BLaER1 treated with 17β-estradiol and CSF1 and Interleukin-3, amounts not matched to agents 10 nM and 100 nM (cell line): ENCODE data around the gene MARCHF6.
A peak's percentile ranks its signal among the peaks of the same experiment; 100 is the strongest.
"Not testable (repeated sequence)": the region's sequence is repeated elsewhere in the genome, so short reads cannot be mapped to it uniquely, and the experiment has no call there.

ENCODE experiments used
- H3K27ac ChIP-seq, 11 experiments: shearing (Covaris generic); formaldehyde crosslinking; 2 replicates each; pipeline ENCODE4 v1.8.1; 2022
- H3K27me3 ChIP-seq, 11 experiments: shearing (Covaris generic); formaldehyde crosslinking; 2 replicates each; pipeline ENCODE4 v1.8.1; 2022
- H3K36me3 ChIP-seq, 11 experiments: shearing (Covaris generic); formaldehyde crosslinking; 2 replicates each; pipeline ENCODE4 v1.8.1; 2022
- H3K4me1 ChIP-seq, 10 experiments: shearing (Covaris generic); formaldehyde crosslinking; 2 replicates each; pipeline ENCODE4 v1.8.1; 2022
- H3K4me2 ChIP-seq, 11 experiments: shearing (Covaris generic); formaldehyde crosslinking; 2 replicates each; pipeline ENCODE4 v1.8.1; 2022
- H3K4me3 ChIP-seq, 10 experiments: shearing (Covaris generic); formaldehyde crosslinking; 2 replicates each; pipeline ENCODE4 v1.8.1; 2022
- H3K9ac ChIP-seq, 11 experiments: shearing (Covaris generic); formaldehyde crosslinking; 2 replicates each; pipeline ENCODE4 v1.8.1; 2022
- H3K9me3 ChIP-seq, 11 experiments: shearing (Covaris generic); formaldehyde crosslinking; replicated peaks in 1 of 11; 2 replicates each; pipeline ENCODE4 v1.8.1; 2022
- H4K20me1 ChIP-seq, 11 experiments: shearing (Covaris generic); formaldehyde crosslinking; 2 replicates each; pipeline ENCODE4 v1.8.1; 2022
- Cebpa-rat ChIP-seq, 11 experiments: shearing (Covaris generic); IDR thresholded peaks; 2 replicates each; pipeline ENCODE4 v1.8.1; 2022

Gene MARCHF6

DNA sequence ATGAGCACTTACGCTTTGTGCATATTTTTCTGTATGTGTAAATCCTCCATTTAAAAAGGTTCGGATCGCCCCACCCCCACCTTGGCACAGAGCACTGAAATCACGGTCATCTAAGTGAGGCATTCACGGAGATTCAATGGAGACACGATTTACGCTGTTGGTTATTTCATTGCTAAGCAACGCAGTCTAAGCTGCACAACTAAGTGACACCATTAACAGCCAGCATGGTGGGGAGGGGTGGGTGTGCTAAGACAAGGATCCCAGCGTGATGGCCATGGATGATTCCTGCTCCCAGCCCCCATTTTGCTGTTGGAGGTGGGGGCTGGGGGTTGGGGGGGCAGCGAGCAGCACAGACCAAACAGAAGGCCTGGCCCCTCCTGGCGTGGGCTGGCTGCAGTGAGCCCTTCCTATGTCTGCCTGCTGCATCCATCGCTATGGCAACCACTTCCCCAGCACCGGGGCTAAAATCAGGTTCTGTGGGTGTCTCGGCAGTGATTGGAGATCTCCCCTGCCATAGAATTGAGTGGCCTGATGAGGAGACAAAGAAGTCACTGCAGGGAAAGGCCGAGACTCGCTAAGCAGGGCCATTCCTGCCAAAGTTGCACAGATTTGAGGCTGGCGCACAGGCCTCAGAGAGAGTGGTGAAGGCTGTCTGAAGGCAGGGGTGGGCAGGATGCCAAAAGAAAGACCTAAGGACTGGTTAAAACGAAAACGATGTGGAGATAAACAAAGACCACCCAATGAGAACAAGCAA, 14.3 kb upstream of the MARCHF6 start:
- no peak for TF ChIP-seq Cebpa-rat (IDR thresholded peaks at IDR 0.05)
- Histone ChIP-seq H3K27ac (no peak overlapping the region), H3K4me3 (no peak overlapping the region), H3K4me2 (no peak overlapping the region), H3K9ac (no peak overlapping the region), H4K20me1 (no peaks in the 10 kb centered on the region), H3K36me3 (no peaks in the 10 kb centered on the region), H3K9me3 (peaks cover under 1 to 7% (median 5%) of the 10 kb centered on the region in 11 experiments; a peak in 19 of 22 replicates), H3K4me1 (no peaks in the 10 kb centered on the region), H3K27me3 (peaks cover 5 to 16% (median 11%) of the 10 kb centered on the region in 11 experiments)

DNA sequence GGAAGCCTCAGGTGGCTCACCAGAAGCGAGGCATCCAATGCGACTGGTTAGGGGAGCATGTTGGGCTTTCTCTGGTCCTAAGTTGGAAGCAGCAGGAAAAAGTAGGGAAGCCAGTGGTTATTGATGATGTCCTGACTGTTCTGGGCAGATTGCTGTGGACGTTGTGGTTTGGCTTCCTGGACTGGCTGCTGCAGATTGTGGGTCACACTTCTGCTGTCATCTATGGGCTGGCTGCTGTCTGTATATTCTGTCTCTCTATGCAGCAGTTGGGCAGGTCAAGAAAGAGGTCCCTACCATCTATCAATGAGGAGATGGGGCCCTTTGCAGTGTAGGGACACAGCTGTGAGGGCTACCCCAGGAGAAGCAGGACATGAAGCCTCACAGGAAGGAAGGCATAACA, 13.5 kb upstream of the MARCHF6 start:
- TF ChIP-seq Cebpa-rat (IDR thresholded peaks at IDR 0.05), result no peak
- Histone ChIP-seq H3K36me3 (no peaks in the 10 kb centered on the region), H3K4me3 (no peak overlapping the region), H3K9ac (no peak overlapping the region), H3K27me3 (peaks cover 0 to 8% (median 4%) of the 10 kb centered on the region in 11 experiments; a peak in 15 of 22 replicates), H3K9me3 (peaks cover 0 to 4% (median 0%) of the 10 kb centered on the region in 11 experiments; a peak in 4 of 22 replicates), H3K4me1 (no peaks in the 10 kb centered on the region), H3K4me2 (no peak overlapping the region), H4K20me1 (no peaks in the 10 kb centered on the region), H3K27ac (no peak overlapping the region)

DNA sequence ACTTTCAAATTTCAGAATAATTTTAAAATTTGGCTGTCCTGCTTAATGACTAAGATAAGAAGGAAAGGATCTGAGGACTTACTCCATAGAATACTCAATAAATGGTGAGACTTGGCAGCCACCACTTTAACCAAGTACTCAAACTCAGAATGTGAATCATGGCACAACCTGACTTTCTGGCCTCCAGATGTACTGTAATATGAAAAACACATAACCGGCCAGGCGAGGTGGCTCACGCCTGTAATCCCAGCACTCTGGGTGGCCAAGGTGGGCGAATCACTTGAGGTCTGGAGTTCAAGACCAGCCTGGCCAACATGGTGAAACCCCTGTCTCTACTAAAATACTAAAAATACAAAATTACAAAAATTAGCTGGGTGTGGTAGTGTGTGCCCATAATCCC, 10.0 kb upstream of the MARCHF6 start:
- peaks cover 0 to 4% (median 0%) of the 10 kb centered on the region in 11 experiments; a peak in 3 of 22 replicates for H3K9me3 ChIP-seq
- no peaks in the 10 kb centered on the region for H3K36me3 ChIP-seq
- no peaks in the 10 kb centered on the region for H4K20me1 ChIP-seq
- H3K27ac ChIP-seq, result no peak overlapping the region
- no peak for TF ChIP-seq Cebpa-rat (IDR thresholded peaks at IDR 0.05)
- H3K4me2 ChIP-seq, result no peak overlapping the region
- no peak overlapping the region for H3K4me3 ChIP-seq
- no peaks in the 10 kb centered on the region for H3K4me1 ChIP-seq
- no peak overlapping the region for H3K9ac ChIP-seq
- H3K27me3 ChIP-seq, result no peaks in the 10 kb centered on the region

GRCh38 chr5:10344461-10345106, 8.9 kb upstream of the MARCHF6 start:
- H3K27ac ChIP-seq, result not testable (repeated sequence)

GRCh38 chr5:10348258-10348657, 5.2 kb upstream of the MARCHF6 start:
- Histone ChIP-seq H3K9me3 (peaks cover 0 to 4% (median 0%) of the 10 kb centered on the region in 11 experiments; a peak in 3 of 22 replicates), H3K9ac (no peak overlapping the region), H3K4me1 (peaks cover 12 to 21% (median 18%) of the 10 kb centered on the region in 10 experiments), H3K36me3 (no peaks in the 10 kb centered on the region), H3K4me2 (no peak overlapping the region), H4K20me1 (no peaks in the 10 kb centered on the region), H3K27me3 (no peaks in the 10 kb centered on the region), H3K27ac (no peak overlapping the region), H3K4me3 (no peak overlapping the region)
- no peak for TF ChIP-seq Cebpa-rat (IDR thresholded peaks at IDR 0.05)

More at GRCh38 chr5:10344461-10345106, 8.9 kb upstream of the MARCHF6 start:
- not testable (repeated sequence) for H3K27me3 ChIP-seq, H3K9me3 ChIP-seq, H3K9ac ChIP-seq, H3K4me2 ChIP-seq, H4K20me1 ChIP-seq, H3K4me3 ChIP-seq, H3K36me3 ChIP-seq, H3K4me1 ChIP-seq

DNA sequence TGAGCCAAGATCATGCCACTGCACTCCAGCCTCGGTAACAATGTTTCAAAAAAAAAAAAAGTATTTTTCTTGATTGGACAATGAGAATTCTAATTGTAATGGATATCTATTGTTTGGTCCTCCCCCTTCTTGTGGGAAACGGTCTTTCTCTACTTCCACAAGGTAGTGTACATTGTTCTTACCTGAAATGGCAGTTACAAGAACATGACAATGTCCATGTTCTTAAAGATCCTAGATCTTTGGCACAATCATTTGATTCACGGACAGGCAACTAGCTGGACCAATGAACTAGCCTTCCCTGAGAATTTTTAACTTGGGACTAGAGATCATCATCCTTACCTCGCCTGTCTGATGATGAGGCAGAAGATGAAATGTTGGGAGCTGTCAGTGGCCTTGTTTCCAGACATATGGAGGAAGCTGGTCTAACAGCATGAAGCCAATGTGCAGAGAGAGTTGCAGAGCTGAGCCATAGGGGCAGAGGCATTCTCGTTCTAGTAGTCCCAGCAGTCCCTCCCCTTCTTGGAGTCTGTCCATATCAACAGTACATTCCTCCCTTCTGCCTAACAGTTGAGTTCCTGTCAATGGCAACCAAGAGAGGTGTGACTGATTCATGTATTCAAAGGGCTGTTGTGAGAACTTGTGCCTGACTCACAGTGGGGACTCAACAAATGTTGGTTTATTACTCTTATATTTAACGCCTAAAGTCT, 2.1 kb upstream of the MARCHF6 start:
- Histone ChIP-seq H4K20me1 (peaks cover 14 to 24% (median 21%) of the 10 kb centered on the region in 11 experiments; a peak in 20 of 22 replicates), H3K27ac (peak overlapping the region in 2 of 11 experiments; percentile 95 to 99; a peak in 1 of 22 replicates), H3K9me3 (no peaks in the 10 kb centered on the region), H3K9ac (no peak overlapping the region; a peak in 1 of 22 replicates), H3K36me3 (no peaks in the 10 kb centered on the region; a peak in 2 of 22 replicates), H3K27me3 (no peaks in the 10 kb centered on the region), H3K4me1 (peaks cover 13 to 31% (median 27%) of the 10 kb centered on the region in 10 experiments), H3K4me2 (peak overlapping the region; percentile 75 to 96 (median 86)), H3K4me3 (0 out of 20 replicates have a peak overlapping the region, but pooled peaks of 1 of the 10 experiments have one; percentile 90)
- no peak for TF ChIP-seq Cebpa-rat (IDR thresholded peaks at IDR 0.05)

GRCh38 chr5:10351919-10352318, 1.6 kb upstream of the MARCHF6 start:
- peaks cover 19 to 29% (median 27%) of the 10 kb centered on the region in 11 experiments; a peak in 21 of 22 replicates for H4K20me1 ChIP-seq
- peak overlapping the region; percentile 71 to 95 (median 91); a peak in 16 of 20 replicates for H3K4me3 ChIP-seq
- no peak for TF ChIP-seq Cebpa-rat (IDR thresholded peaks at IDR 0.05)
- H3K36me3 ChIP-seq, result no peaks in the 10 kb centered on the region; a peak in 2 of 22 replicates
- peak overlapping the region; percentile 75 to 96 (median 86) for H3K4me2 ChIP-seq
- peak overlapping the region; percentile 94 to 99 (median 99); a peak in 20 of 22 replicates for H3K27ac ChIP-seq
- H3K9ac ChIP-seq, result peak overlapping the region; percentile 92 to 100 (median 98); a peak in 21 of 22 replicates
- H3K4me1 ChIP-seq, result peaks cover 16 to 37% (median 32%) of the 10 kb centered on the region in 10 experiments
- H3K27me3 ChIP-seq, result no peaks in the 10 kb centered on the region
- no peaks in the 10 kb centered on the region for H3K9me3 ChIP-seq

DNA sequence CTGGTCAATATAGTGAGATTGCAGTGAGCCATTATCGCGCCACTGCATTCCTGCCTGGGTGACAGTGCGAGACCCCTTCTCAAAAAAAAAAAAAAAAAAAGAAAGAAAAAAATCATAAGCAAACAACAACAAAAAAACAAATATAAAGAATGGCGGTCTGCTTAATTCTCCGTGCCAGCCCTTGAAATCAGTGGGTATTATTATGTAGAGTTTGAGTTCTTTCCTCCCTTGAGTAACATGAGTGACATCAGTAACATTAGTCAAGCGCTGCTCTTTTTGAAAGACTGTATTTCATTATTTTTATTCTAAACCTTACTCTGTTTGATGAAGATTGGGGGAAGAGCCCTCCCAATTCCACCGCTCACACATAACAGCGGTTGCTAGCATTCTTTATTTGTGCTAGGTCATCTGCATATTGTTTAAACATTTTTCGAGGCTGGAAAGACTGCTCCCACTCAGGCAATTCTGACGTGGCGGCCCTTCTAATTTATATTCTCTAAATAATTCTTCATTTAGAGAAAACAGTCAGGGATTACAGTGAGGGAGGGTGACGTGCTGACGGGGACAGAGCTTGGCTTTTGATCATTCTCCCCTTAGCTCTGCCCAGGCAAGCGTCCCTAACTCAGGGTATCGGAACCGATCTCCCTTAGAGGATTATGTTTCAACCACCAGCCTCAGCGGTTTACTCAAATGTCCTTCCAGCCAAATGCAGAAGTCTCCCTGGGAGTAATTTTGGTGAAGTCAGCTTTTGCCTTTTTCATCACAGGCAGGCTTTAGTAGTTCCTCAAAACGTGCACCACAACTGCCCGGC, 860 bp upstream of the MARCHF6 start:
- no peak for TF ChIP-seq Cebpa-rat (IDR thresholded peaks at IDR 0.05)
- Histone ChIP-seq H4K20me1 (peaks cover 27 to 36% (median 34%) of the 10 kb centered on the region in 11 experiments; a peak in 21 of 22 replicates), H3K4me3 (peak overlapping the region; percentile 71 to 95 (median 91)), H3K9me3 (no peaks in the 10 kb centered on the region), H3K4me2 (peak overlapping the region; percentile 75 to 96 (median 86)), H3K36me3 (peaks cover 0 to 1% (median 0%) of the 10 kb centered on the region in 11 experiments; a peak in 3 of 22 replicates), H3K9ac (peak overlapping the region; percentile 92 to 100 (median 98)), H3K4me1 (peaks cover 19 to 42% (median 39%) of the 10 kb centered on the region in 10 experiments), H3K27ac (peak overlapping the region; percentile 94 to 99 (median 99)), H3K27me3 (no peaks in the 10 kb centered on the region)
